Measurements from ENCODE around the gene EPHB2.
A peak's percentile ranks its signal among the peaks of the same experiment; 100 is the strongest.
"Not testable (repeated sequence)": the region's sequence is repeated elsewhere in the genome, so short reads cannot be mapped to it uniquely, and the experiment has no call there.

EPHB2 gene

DNA sequence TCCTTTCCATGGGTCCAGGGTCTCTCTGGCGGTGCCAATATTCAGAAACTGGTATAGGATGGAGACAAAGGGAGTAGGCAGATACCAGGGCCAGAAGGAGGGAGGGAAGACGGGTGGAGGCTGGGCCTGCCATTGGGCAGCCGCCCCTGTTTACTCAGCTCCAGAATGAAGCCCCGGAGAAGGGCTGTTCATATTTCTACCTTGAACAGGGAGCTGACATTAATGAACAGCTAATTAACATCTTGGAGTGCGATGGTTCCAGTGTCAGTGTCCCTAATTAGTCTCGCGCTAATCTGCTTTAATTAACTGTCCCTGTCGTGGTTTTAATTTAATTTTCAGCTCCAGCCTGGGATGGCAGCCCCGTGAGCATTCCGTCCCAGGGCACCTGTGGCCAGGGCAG, 113.8 kb downstream of the EPHB2 start:
- no peak for DNase-seq

DNA sequence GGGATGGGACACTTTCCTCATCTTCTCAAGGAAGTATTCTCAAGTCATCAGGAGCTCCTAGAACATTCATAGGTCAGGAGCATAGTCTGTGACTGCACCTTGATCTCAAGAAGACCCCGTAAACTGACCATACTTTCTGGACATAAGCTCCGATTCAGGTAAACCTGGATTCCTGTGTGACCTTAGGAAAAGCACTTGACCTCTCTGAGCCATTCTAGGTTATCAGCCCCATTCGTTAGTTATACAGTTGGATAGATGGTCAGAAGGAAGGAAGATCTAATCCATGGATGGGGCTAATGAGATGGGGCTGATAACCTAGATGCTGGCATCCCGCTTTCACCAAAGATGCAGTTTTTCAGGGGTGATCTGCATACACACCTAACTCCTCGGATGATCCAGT, 114.3 kb downstream of the EPHB2 start:
- no peak for DNase-seq

- no peak for DNase-seq
Measured at GRCh38 chr1:22825486-22826189, 115.0 kb downstream of the EPHB2 start.

GRCh38 chr1:22826604-22827580, 116.3 kb downstream of the EPHB2 start:
- DNase-seq: no peak

DNA sequence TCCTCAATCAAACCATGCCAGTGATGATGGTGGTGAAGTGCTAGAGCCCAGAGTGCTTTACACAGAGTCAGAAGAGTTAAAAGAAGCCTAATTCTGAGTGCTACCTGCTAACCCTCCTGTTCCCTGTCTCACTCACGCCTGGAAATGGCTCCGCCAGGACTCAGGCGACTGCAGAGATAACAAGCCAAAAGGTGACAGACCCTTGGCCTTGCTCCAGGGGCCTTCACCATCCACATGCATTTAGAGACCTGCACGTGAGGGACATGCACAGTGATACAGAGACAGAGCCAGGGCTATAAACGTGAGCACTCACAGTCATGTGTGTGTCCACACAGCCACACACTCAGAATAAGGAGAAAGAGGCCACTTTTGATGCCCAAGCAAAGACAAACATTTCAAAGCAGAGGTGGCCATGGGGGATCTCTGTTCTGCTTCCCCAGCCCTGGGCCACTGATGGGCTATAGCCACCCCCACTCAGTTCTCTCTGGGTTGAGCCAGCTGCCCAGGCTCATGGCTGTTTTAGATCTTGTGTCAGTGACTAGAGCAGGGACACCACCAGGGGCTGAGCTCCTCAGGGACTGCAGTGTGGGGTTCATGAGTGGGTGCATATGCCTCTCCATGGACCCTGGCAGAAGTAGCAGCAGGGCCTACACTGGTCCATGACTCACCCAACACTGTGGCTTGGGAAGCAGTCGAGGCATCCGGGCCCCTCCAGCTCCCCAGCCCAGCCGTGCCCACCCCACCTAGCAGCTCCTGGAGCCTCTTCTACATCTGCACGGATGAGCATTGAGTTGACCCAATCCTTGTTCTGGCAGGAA, 117.2 kb downstream of the EPHB2 start:
- no peak for DNase-seq

- no peak for DNase-seq
Measured at GRCh38 chr1:22828484-22829308, 118.1 kb downstream of the EPHB2 start.

GRCh38 chr1:22829309-22829989, 118.8 kb downstream of the EPHB2 start:
- no peak for DNase-seq

GRCh38 chr1:22830041-22830566, 119.5 kb downstream of the EPHB2 start:
- peak; percentile 73 for DNase-seq

GRCh38 chr1:22830757-22831340, 120.2 kb downstream of the EPHB2 start:
- no peak for DNase-seq

GRCh38 chr1:22831729-22832413, 121.2 kb downstream of the EPHB2 start:
- DNase-seq: no peak

DNA sequence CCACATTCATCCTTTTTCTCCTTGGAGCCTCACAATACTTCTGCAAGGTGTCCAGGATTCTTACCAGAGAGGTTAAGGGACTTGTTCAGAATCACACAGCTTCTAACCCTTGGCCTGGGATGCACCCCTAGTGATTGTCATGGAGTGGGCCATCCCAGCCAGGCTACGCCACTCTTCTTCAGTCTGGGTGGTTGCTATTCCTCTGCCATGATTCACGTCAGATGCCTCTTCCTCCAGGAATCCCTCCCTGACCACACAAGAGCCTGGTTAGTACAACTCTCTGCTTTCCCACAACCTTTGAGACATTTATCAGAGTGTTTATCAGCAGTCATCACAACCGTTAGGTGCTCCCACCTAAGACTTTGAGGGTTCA, 121.8 kb downstream of the EPHB2 start:
- no peak for DNase-seq

- no peak for DNase-seq
Measured at GRCh38 chr1:22833699-22834098, 123.1 kb downstream of the EPHB2 start.

GRCh38 chr1:22834420-22834819, 123.8 kb downstream of the EPHB2 start:
- DNase-seq: not testable (repeated sequence)

DNA sequence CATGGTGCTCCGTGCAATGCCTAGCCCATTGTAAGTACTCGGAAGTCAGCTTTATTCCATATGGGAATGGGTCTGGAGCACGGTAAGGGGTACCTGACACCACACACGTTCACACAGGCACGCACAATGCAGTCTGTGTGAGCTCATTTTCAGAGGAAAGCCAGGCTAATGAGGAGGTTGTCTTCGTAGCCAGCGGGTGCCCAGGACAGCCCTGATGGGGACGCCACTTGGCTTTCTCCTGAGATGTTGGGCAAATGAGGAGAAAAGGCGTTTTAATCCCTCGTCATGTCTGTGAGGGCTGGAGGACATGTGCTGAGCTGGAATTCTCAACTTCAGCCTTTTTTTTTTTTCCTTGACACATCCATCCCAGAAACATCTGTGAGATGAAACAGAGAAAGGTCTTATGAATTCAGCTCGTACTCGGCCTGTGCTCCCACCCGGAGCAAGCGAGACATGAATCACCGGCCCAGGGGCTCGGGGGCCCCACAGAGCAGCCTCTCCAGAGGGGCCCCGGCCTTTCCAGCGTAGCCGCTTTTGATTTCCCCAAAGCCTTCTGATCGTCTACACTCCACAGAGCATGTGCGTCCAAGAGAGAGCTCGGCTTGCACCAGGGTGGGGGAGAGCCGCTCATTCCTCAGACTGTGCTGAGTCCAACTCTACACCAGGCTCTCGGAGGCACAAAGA, 125.1 kb downstream of the EPHB2 start:
- DNase-seq: no peak

DNA sequence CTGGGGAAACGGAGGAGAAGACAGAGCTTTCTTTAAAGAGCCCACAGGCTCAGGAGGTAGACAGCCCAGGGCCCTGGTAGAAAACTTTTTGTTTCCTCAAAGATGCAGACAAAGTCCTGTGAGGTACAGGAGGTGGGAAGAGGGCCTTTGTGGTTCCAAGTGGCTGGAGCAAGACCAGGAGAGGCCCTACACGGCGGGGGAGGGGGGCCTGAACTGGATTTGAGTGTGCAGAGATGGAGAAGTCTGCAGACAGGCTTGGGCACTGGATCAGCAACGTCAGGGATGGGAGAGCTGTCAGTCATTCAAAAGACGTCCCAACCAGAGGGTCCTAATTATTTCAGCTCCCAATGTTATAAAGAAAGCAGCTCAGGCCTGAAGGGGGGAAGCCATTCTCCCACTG, 126.2 kb downstream of the EPHB2 start:
- DNase-seq: no peak

DNA sequence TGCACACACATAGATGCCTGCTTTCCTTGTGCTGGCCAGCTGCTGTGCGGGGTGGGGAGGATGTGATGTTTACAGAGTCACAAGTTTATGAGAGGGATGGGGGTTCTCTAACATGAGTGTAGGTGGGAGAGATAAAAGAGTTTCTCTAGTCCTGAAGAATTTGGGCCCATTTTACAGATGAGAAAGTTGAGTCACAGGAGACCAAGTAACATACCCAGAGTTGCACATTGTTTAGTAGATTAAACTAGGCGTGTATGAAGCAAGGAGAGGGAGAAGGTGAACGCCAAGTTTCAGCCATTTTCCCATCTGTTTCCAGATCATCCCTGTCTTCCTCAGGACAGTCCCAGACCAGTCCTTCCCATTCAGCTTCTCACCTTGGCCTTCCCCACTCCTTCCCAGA, 126.7 kb downstream of the EPHB2 start:
- DNase-seq: no peak

DNA sequence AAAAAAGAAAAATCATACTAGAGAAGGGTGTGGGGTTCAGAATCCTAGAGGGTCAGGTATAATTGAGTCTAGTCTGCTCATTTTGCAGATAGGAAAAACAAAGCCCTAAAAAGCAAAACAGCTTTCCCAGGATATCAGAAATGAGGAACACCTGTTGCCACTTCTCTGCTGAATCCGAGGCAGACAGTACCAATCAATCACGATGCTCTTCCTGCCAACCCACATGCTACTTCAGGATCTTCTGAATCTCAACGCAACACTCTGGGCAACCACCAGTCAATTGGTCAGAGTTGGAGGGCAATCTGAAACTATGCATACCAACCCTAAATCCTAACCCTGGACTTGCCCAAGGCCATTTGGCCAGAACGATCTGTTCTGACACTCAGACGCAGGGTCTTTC, 128.3 kb downstream of the EPHB2 start:
- no peak for DNase-seq

DNA sequence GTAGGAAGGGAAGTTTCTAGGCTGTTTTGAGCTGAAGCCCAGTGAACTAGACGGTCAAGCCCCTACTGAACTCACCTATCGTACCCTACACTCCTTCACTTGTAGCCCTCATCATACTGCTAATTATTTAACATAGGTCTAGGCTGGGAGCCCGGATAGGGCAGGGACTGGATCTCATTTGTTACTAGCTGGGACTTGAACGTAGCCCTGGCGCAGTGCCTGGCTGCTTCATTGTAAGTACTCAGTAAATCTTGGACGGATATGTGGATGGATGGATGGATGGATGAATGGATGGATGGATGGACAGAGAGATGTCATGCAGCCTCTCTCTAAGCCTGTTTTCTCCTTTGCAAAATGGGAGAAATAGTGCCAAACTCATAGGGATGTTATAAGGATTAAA, 129.2 kb downstream of the EPHB2 start:
- no peak for DNase-seq

DNA sequence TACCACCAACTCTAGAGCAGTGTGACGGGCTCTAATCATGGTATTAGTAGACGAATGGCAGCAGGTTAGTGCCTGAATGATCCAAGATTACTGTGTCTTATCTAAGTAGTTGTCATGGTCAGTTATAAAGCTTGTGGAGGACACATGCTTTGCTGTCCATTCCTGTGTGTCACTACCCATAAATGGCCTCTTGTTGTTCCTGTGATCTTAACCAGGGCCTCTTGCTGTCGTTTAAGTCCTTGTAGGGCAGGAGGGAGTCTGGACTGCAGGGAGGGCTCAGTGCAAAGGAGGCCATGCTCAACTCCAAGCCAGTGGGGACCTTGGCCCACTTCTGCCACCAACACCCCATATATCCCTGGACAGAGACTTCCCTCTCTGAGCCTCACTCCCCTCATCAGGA, 130.5 kb downstream of the EPHB2 start:
- no peak for DNase-seq

DNA sequence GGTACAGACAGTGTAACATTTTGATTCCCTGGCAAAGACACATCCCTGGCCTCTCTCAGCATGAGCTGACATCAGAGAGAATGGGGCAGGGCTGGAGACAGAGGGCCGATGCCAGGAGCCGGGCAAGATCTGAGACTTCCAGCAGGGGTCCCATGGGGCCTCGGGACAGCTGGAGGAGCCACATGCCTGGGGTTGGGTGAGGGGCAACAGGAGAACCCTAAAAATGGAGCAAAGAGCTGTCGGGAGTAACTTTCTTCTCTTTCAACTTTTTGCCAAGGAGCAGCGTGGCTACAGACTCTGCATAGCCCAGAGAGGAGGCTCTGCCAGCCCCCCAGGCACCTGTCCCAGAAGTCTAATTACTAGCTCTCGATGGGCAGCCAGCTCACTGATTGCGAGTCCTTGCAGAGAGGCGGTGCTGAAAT, 131.2 kb downstream of the EPHB2 start:
- no peak for DNase-seq

Measured in NCI-H1436 (cell line).